ENCODE results near the gene ZBTB17.

DNA sequence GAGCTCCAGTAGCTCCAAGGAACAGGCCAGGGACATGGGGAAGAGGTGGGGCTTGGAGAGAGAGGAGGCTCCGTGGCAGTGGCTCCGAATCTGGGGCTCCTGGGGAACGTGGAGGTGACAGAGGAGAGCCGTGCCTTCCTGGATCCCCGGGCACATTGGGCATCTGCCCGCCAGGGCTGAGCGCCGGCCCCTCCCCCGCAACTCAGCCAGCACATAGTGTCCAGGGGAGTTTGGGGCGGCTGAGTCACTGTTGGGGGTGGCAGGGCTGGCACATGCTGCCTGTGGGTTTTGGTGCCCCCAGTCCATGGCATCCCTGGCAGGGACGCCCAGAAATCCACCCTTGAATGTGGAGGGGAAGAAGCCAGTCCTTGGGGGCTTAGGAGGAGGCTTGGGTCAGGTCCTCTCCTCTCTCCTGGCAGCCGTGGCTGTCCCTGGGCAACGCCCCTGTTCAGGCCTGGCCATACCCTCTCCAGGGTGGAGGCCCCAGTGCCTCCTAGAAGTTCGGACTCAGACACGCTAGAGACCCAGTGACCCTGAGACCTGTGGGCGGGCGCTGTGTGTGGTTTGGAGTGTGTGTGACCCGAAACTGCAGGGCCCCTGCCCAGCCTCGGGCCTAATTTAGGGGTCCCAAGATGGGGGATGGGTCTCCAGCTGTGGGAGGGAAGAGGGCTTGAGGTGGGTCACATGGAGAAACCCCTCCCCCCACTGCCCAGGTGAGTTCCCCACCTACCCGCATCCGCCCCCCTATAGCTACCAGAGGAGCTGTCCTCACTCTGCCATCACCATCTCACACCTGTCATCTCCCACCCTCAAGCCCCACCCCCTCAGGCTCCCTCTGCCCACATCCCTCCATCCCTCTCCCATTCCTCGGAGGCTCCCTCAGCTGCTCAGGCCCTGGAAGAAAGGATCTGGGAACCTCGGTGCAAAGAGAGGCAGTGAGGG lies 40.3 kb upstream of the ZBTB17 start:
- TF ChIP-seq EP300 (IDR thresholded peaks at IDR 0.05) (no peak), POLR2A (IDR thresholded peaks at IDR 0.05) (no peak)
- TF ChIP-seq, protein P1, sequence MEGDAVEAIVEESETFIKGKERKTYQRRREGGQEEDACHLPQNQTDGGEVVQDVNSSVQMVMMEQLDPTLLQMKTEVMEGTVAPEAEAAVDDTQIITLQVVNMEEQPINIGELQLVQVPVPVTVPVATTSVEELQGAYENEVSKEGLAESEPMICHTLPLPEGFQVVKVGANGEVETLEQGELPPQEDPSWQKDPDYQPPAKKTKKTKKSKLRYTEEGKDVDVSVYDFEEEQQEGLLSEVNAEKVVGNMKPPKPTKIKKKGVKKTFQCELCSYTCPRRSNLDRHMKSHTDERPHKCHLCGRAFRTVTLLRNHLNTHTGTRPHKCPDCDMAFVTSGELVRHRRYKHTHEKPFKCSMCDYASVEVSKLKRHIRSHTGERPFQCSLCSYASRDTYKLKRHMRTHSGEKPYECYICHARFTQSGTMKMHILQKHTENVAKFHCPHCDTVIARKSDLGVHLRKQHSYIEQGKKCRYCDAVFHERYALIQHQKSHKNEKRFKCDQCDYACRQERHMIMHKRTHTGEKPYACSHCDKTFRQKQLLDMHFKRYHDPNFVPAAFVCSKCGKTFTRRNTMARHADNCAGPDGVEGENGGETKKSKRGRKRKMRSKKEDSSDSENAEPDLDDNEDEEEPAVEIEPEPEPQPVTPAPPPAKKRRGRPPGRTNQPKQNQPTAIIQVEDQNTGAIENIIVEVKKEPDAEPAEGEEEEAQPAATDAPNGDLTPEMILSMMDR (IDR thresholded peaks at IDR 0.05) = no peak
